Right lobe of liver (tissue), 6 donors: Measurements from ENCODE around the gene SYNE2. TPM values are rescaled to one million over a fixed set of nuclear protein-coding genes. Genes with fewer than 3 reads are reported as not detected.
A peak's percentile ranks its signal among the peaks of the same experiment; 100 is the strongest.

Source experiments
- ATAC-seq, 4 donors: fragments of 200-7000 bp; cut with Tn5 transposase; one replicate each; pipeline ENCODE4 v1.9.1; 2020; ENCODE audit warnings: mild to moderate bottlenecking in 4 of 4, moderate library complexity in 4 of 4
- DNase-seq, 3 donors: peaks; one replicate each; pipeline ENCODE4 v3.0.0-alpha.2; 2020
- H3K27ac ChIP-seq, 3 donors: fragments of 200-600 bp; one replicate each; pipeline ENCODE4 v1.8.0; 2022
- H3K27me3 ChIP-seq, 2 donors: fragments of 200-600 bp; one replicate each; pipeline ENCODE4 v1.8.0; 2022
- H3K36me3 ChIP-seq, 4 donors: fragments of 200-600 bp; sonication (generic) in 1 of 4; one replicate each; pipeline versions ENCODE4 v1.5.1 to v1.8.0; 2017 to 2022; ENCODE audit warnings: control low read depth in 1 of 4
- H3K4me1 ChIP-seq, 4 donors: fragments of 200-600 bp; sonication (generic) in 1 of 4; one replicate each; pipeline versions ENCODE4 v1.5.1 to v1.8.0; 2017 to 2022; ENCODE audit warnings: control low read depth in 1 of 4
- H3K4me3 ChIP-seq, 3 donors: fragments of 200-600 bp; one replicate each; pipeline ENCODE4 v1.8.0; 2022
- H3K9me3 ChIP-seq, 4 donors: fragments of 200-600 bp; sonication (generic) in 1 of 4; one replicate each; pipeline versions ENCODE4 v1.5.1 to v1.8.0; 2017 to 2022; ENCODE audit warnings: control low read depth in 1 of 4
- POLR2A ChIP-seq: fragments of 450-650 bp; IDR thresholded peaks from one replicate; pipeline ENCODE4 v1.6.1; 2017; ENCODE audit warnings: antibody characterized with exemption, mild to moderate bottlenecking
- WGBS: methylation state at CpG from one replicate; pipeline ENCODE4 v1.1.6; 2018; ENCODE audit warnings: low coverage, low lambda C conversion rate; ENCODE audit not compliant: insufficient coverage; ENCODE audit errors: missing lambda C conversion rate; 5-methylcytosine and 5-hydroxymethylcytosine counted together
- intact Hi-C, 2 donors: fragments of 100-400 bp; cut with DNase I; formaldehyde crosslinking; loops; one replicate each; pipeline versions ENCODE4 v1.11.2 to v1.14.1; 2022
- total RNA-seq, 6 experiments: library from RNA; depleted of rRNA in 2 of 6; stranded (reverse); fragments of >200 nt in 2 of 6; fragmentation: NEBNext Ultra II Directional in 3 of 6; extraction: Animal tissue kit (Norgen Biotek cat#: 25700) in 3 of 6; gene quantifications; one replicate each; pipeline versions ENCODE4 v1.1.0 to v1.2.4, GENCODE V29; 2016 to 2023
- TF ChIP-seq, protein P1 (sequence below), 4 donors: fragments of 200-600 bp in 3 of 4; fragments of 450-650 bp in 1 of 4; IDR thresholded peaks; one replicate each; pipeline versions ENCODE4 v1.5.1 to v1.8.0; 2016 to 2022; ENCODE audit warnings: antibody characterized with exemption in 4 of 4, mild to moderate bottlenecking in 2 of 4
- donor health status: DM: no; HTN: yes; CAD: no.
- donor health status: DM: no; HTN: no; CAD: no.
- donor health status: DM: no; HTN: no; CAD: no.
- donor health status: DM: no; HTN: yes; CAD: no.
- donor health status: DM: no; HTN: yes; CAD: no.

Gene SYNE2
- total RNA-seq, 6 experiments from 2014 or later, result 34.6 to 118 (median 47.8) TPM

DNA sequence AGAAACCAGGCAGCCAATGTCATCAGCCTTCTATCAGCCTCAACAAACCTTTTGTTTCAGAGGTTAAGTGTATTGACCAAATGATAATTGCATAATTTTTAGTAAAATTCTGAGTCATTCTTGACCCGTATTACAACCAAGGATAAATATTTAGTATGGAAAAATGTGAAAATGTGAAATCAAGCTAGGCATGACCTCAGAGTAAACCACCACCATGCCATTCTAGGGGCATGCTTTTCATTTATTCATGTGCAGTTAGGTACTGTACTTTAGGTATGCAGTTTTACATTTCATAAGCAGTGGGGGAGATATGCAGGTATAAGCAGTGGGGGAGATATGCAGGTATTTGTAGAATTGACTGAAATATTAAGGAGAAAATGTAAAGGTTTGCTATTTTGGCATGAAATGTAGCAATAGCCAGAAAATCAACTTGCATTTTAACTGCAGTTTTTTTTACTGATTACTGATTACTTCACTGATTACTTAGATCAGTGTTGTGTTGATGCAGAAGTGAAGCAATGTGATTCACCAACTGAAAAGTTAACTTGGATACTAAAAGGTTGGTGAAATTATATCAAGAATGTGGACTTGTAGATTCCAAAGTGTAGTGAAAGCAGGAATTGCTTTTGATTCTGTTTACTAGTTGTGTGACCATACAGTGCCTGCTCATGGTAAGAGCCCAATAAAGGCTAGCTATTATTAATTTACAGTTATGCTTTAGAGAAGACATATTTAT lies 257.2 kb downstream of the SYNE2 start:
- no peaks in the 10 kb centered on the region for H3K27me3 ChIP-seq
- no peaks in the 10 kb centered on the region for H3K9me3 ChIP-seq
- peak overlapping the region; percentile 85 to 93 (median 86) for H3K27ac ChIP-seq
- intact Hi-C loops, result no loop called here
- H3K4me3 ChIP-seq, result no peak overlapping the region
- 32% methylated on average over 1 of the region's 1 CpG for WGBS
- DNase-seq (no peak), ATAC-seq (peak in 3 of 4 donors; percentile 5 to 45 (median 28))
- peaks cover 0 to 4% (median 0%) of the 10 kb centered on the region in 4 donors for H3K36me3 ChIP-seq
- peaks cover 0 to 46% (median 7%) of the 10 kb centered on the region in 4 donors for H3K4me1 ChIP-seq
- TF ChIP-seq POLR2A, result no peak
- TF ChIP-seq, protein P1, sequence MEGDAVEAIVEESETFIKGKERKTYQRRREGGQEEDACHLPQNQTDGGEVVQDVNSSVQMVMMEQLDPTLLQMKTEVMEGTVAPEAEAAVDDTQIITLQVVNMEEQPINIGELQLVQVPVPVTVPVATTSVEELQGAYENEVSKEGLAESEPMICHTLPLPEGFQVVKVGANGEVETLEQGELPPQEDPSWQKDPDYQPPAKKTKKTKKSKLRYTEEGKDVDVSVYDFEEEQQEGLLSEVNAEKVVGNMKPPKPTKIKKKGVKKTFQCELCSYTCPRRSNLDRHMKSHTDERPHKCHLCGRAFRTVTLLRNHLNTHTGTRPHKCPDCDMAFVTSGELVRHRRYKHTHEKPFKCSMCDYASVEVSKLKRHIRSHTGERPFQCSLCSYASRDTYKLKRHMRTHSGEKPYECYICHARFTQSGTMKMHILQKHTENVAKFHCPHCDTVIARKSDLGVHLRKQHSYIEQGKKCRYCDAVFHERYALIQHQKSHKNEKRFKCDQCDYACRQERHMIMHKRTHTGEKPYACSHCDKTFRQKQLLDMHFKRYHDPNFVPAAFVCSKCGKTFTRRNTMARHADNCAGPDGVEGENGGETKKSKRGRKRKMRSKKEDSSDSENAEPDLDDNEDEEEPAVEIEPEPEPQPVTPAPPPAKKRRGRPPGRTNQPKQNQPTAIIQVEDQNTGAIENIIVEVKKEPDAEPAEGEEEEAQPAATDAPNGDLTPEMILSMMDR (IDR thresholded peaks at IDR 0.05), result no peak

DNA sequence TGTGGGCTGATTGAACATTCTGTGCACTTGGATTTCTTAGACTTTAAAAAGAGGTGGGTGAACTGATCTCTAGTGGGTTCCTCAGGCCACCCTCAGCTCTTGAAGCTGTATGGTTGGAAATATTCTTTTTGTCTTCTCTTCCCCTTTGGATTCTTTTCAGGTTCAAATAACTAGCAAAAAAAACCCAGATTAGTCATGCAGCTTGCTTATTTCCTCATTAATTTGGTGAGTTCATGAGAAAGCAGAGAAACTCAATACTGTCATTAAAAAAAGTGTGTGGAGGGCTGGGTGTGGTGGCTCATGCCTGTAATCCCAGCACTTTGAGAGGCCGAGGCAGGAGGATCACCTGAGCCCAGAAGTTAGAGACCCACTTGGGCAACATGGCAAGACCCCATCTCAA lies 258.0 kb downstream of the SYNE2 start:
- Histone ChIP-seq H3K36me3 (peaks cover 0 to 4% (median 0%) of the 10 kb centered on the region in 4 donors), H3K27me3 (no peaks in the 10 kb centered on the region), H3K27ac (peak overlapping the region; percentile 85 to 93 (median 86)), H3K9me3 (no peaks in the 10 kb centered on the region), H3K4me3 (no peak overlapping the region), H3K4me1 (peaks cover 0 to 46% (median 7%) of the 10 kb centered on the region in 4 donors)
- ATAC-seq (no peak), DNase-seq (no peak)
- intact Hi-C loops, result no loop called here
- 75% methylated on average over 1 of the region's 1 CpG for WGBS
- TF ChIP-seq, protein P1 (IDR thresholded peaks at IDR 0.05), result no peak
- TF ChIP-seq POLR2A, result no peak

GRCh38 chr14:64112867-64113678 lies 260.3 kb downstream of the SYNE2 start:
- peak; percentile 73 to 90 (median 84) for ATAC-seq

GRCh38 chr14:64114166-64114565 lies 261.4 kb downstream of the SYNE2 start:
- WGBS, result 28% methylated on average over 9 of the region's 9 CpGs
- intact Hi-C loops, result no loop called here
- peak overlapping the region; percentile 85 to 93 (median 86) for H3K27ac ChIP-seq
- H3K9me3 ChIP-seq, result no peaks in the 10 kb centered on the region
- peak; percentile 4 to 41 (median 38) for ATAC-seq
- TF ChIP-seq POLR2A, result peak; percentile 27
- TF ChIP-seq, protein P1 (IDR thresholded peaks at IDR 0.05), result no peak
- peak in 2 of 3 donors; percentile 59 to 60 for DNase-seq
- no peaks in the 10 kb centered on the region for H3K27me3 ChIP-seq
- H3K4me3 ChIP-seq, result peak overlapping the region; percentile 34 to 54 (median 51)
- peaks cover 0 to 45% (median 10%) of the 10 kb centered on the region in 4 donors for H3K4me1 ChIP-seq
- H3K36me3 ChIP-seq, result peaks cover 0 to 4% (median under 1%) of the 10 kb centered on the region in 4 donors

More at GRCh38 chr14:64112867-64113678, 260.3 kb downstream of the SYNE2 start:
- WGBS, result 31% methylated on average over 16 of the region's 17 CpGs
- no peaks in the 10 kb centered on the region for H3K9me3 ChIP-seq
- H3K4me3 ChIP-seq, result peak overlapping the region; percentile 34 to 54 (median 51)
- TF ChIP-seq, protein P1 (IDR thresholded peaks at IDR 0.05), result no peak
- peak; percentile 57 for TF ChIP-seq POLR2A
- H3K27me3 ChIP-seq, result no peaks in the 10 kb centered on the region
- H3K27ac ChIP-seq, result peak overlapping the region; percentile 85 to 93 (median 86)
- H3K36me3 ChIP-seq, result no peaks in the 10 kb centered on the region
- peaks cover 0 to 50% (median 10%) of the 10 kb centered on the region in 4 donors for H3K4me1 ChIP-seq
- peak; percentile 74 to 92 (median 84) for DNase-seq
- intact Hi-C loops, result no loop called here
